Activated T-cell treated with anti-CD3 and anti-CD28 coated beads for 48 hours (primary cell): ENCODE data around the gene CPEB2.
A peak's percentile ranks its signal among the peaks of the same experiment; 100 is the strongest.

ENCODE experiments used
- DNase-seq: peaks from one replicate; pipeline ENCODE4 v3.0.0-alpha.2; 2020; ENCODE audit warnings: low read depth

Gene CPEB2

DNA sequence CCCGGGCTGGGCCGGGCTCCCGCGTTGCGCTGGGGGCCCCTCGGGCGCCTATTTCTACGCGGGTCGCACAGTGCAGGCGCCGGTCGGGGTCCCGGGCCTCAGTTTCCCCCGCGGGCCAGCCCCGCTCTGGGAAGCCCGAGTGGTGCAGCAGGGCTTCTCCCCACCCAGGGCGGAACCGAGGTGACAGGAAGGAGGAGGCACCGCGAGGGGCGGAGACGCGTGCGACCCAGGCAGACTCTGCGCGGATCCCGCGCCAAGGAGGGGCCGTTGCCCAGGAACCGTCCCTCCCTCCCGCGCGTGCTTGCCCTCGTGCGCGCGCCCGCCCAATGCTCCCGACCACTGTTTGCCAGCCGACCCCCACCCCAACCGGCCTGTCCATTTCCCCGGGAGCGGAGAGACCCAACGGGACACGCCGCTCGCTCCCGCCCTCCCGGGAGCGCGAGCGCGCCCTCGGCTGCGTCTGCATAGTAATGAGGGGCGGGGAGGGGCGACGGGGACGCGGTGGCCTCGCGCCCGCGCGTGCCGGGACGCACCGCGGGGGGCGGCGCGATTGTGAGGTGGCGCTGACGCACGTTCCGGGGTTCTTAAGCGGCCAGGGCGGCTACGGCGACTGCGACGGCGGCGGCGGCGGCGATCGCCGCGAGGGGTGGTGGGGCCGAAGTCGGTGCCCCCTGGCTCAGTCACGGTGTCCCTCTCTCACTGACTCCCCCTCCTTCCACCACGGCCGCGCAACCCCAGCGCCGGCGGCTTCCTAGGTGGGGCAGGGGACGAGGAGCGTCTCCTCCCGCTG, at the start of gene CPEB2:
Gene CPEB2, plus strand, starts transcription at position 613 of the 790 bp plus-strand sequence. CDS start 193 bp downstream, outside the sequence.
- DNase-seq = peak; percentile 91

DNA sequence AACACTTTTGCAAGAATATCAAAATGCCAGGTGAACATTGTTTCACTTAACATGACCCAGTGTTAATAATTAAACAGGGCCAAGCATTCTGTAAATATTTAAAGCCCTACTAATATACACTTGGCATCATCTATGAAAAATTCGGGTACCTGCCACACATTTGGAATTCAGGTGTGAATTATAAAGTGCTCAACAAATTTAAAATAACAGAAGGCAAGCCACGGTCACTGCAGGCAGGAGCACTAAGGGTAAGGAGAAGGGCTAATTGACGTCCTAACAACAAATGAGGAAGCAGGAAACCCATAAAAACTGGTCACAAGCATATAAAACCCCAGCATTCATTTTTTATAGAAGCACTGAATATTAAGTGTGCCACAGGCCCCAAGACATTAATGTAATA, 43.8 kb upstream of the CPEB2 start:
- no peak for DNase-seq

DNA sequence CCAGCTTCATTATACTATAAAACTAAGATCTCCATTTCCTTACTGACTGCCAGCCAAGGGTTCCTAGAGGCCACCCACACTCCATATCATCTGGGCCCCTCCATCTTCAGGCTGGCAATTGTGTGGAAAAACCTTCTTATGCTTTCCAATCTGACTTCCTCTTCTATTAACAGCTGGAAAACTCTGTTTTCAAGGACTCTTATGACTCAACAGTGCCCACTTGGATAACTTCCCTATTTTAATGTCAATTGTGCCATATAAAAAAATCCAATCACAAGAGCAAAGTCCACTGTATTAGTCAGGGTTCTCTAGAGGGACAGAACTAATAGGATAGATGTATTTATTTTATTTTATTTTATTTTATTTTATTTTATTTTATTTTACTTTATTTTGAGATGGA, 41.0 kb upstream of the CPEB2 start:
- DNase-seq = no peak

DNA sequence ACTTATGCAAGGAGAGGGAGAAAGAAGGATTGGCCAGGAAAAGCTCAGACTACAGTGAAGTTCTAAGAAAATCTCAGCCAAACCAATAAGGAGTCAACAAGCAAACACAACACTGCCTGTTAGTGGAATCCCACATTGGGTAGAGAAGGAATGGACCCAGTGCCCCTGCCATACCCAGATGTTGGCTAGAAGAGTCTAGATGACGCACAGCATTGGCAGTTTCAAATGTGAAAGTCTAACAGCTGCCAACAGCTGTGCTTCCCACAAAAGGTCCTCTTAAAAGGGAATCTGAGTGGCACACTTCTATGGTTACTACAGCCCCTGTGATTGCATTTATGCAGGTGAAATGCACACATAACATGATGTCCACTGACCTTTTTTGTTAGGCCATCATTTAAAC, 37.2 kb upstream of the CPEB2 start:
- DNase-seq = no peak

DNA sequence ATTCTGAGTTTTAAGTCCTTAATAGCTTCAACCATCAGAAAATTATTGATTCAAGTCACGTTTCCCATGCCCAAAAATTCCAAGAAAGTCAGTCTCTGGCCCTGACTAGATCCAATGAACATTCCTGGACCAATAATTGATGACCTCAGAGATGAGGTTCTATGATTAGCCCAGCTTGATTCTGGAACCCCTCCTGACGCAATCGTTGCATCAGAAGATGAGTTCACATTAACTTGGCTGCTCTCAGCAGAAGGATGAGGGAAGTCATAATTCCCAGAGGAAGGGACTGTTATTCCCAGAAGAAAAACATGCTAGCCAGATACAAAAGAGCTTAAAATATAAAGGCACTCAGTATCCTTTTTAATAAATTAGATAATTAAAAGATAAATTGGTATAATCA, 34.3 kb upstream of the CPEB2 start:
- no peak for DNase-seq

DNA sequence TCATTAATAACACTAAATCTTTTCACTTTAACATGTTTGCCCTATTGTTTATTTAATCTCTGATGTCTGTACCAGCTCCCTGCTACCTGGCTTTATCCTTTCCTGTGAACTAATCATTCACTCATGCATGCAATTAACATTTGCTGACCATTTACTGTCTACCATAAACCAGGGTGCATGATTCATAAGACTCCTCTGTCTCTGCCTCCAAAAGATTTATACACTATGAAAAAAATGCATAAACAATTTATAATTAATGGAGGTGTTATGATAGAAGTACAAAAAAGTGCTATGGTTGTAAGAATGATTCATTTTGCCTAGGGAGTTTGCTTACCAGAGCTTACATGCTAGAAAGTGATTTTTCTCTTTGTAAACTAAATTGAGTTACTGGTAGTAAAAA, 24.5 kb upstream of the CPEB2 start:
- DNase-seq = no peak

DNA sequence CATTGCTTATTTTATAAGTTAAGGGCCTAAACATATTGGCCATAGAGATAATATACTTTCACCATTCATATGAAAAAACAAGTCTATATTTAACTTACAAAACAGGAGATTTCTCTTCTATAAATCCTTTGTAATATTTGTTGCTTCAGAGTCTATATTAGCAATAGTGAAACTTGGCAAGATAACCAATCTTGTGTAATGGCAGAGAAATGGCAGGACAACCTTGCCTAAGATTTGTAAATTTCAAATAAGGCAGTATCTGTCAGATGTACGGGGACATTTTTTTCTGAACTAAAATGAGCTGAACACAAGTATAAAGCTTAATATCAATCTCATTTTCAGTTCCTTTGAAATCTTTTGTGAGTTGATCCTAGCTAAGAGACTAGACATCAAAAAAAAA, 17.8 kb upstream of the CPEB2 start:
- DNase-seq = no peak

DNA sequence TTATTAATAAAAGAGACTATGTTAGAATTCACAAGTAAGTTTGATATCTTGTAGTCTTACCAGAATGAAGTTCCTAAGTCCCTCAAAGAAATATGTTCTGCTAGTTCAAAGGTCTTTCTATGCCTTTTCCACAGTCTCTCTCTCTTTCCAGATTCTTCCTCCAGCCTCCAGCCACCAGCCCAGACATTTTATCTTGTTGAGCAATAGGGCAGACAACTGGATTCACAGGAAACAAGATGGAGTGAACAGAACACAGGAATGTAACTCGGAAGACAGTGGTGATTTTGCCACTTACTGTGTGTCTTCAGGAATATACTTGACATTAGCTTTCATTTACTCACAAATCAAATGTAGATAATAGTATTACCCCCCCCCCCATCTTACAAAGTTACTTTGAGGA, 17.1 kb upstream of the CPEB2 start:
- no peak for DNase-seq

DNA sequence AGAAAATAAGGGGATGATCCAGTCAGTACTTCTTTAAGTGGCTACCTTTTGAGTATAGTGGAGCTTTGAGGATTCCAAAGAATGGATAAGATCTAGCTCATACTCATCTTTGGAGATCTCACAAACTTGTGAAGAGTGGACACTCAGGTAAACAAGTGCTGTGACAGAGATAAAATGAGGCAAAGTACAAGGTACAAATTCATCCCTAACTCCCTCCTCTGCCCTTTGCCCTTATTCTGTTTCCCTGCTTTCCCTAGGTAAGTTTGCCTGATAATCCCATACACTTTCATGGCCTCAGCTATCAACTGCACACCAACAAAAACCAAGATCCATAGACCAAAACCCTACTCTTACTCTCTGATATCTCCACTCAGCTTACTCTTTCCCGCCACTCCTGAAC, 16.4 kb upstream of the CPEB2 start:
- no peak for DNase-seq

DNA sequence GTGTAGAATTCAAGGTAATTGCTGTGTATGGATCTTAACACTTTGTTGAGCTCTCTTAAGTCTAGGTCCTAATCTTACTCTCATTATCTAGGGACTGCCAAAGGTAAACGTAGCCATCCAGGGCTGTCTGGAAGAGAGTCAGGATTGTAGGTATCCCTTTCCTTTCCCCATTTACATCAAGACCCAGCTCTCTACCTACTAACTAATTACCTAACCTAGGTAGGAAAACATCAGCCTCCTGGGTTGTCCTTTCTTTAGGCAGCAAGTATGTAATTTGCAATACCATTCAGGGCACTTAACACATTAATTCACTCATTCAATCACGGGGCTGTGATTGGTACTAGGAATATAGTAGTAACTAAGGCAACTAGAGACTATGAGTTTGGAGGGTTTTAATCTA, 15.2 kb upstream of the CPEB2 start:
- DNase-seq = no peak

DNA sequence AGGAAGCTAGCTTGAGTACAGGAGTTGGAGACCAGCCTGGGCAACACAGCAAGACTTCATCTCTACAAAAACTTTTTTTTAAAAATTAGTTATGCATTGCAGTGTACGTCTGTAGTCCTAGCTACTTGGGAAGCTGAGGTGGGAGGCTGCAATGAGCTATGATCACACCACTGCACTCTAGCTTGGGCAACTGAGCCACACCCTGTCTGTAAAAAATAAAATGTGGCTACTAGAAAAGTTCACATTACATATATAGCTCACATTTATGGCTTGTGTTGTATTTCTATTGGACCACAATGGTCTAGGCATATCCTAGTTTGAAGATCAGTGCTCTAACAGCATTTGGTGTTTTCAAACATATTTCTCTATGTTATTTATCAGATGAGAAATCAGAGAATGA, 11.8 kb upstream of the CPEB2 start:
- DNase-seq = no peak

DNA sequence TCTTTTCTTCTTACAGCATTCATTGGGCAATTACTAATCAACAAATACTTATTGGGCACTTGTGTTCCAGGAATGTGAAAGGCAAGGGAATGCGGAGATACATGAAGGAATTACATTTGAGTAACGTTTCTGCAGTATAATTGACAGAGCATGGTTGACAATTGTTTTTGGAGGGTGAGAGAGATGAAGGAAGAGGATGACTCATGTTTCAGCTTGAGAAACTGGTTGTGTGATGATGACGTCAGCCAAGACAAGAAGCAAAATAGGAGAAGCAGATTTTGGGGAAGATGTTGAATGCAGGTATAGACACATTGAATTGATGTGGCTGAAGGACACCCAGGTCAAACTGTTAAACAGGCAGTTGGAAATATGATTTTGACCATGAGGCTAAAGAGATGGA, 8.0 kb upstream of the CPEB2 start:
- no peak for DNase-seq

DNA sequence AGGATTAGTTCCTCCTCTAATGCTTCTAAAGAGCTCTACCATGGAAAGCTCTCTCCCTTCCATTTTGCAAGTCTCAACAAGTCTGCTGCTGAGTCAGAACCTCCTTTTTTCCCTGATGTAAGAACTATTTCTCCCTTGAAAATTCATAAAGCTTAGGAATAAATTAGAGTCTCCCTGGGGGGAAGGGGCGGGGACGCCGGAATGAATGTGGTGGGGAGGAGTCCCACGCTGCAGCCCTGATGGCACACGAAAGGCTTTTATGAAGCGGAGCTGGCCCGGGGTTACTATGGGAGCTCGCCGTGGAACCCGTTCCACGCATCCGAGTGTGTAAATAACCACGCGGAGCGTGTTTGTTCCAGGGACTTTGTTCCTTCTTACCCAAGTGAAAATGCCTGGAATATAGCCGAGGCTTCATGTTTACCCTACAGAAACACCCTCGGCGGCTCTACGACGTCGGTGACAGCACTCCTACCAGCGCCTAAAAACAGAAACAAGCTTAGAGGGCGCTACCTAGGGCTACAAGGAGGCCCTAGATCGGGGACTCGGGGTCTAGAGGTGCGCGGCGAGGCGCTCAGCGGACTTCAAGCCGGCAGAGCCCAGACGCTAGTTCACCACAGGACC, 923 bp upstream of the CPEB2 start:
- peak; percentile 18 for DNase-seq

DNA sequence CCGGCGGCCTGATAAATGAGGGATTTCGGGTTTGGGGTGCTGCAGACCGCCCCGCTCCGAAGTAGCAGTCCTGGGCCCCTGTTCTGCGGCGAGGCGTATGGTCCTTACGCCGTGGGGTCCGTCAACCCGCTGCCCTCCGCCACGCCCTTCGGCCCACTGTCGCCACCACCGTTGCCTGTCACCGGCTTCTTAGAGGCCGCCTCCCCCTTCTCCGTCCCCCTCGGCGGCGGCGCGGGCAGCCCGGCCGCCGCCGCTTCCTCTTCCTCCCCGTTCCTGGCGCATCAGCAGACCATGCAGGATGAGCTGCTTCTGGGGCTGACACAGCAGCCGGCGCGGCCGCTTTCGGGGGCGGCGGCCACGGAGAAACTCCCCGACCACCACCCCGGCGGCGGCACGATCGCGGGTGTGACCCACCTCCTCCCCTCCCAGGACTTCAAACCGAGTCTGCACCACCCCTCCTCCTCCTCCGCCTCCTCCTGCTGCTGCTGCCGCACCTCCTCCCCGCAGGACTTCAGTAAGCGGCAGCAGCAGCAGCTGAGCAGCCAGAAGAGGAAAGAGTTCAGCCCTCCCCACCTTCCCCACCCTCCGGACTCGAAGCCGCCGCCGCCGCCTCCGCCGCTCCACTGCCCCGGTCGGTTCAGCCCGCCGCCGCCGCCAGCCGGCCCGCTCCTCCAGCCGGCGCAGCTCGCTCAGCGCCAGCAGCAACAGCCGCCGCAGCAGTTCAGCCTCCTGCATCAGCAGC, 549 bp downstream of the CPEB2 start:
- DNase-seq = peak; percentile 60

DNA sequence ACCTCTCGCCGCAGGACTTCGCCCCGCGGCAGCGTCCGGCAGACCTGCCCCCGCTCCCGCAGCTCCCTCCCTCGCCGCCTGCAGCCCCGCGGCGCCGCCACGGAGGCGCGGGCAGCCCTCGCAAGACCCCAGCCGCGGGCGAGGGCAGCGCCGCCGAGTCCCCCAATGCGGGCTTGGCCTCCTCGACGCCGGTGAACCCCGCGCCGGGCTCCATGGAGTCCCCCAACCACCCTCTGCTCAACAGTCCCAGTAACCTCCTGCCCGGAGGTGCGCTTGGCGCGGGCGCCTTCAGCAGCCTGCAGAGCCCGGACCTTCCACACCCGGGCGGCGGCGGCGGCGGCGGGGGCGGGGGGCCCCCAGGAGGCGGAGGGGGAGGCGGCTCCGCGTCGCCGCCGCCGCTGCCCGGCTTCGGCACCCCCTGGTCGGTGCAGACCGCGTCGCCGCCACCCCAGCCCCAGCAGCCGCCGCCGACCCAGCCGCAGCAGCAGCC, 1.2 kb downstream of the CPEB2 start:
- peak; percentile 49 for DNase-seq

DNA sequence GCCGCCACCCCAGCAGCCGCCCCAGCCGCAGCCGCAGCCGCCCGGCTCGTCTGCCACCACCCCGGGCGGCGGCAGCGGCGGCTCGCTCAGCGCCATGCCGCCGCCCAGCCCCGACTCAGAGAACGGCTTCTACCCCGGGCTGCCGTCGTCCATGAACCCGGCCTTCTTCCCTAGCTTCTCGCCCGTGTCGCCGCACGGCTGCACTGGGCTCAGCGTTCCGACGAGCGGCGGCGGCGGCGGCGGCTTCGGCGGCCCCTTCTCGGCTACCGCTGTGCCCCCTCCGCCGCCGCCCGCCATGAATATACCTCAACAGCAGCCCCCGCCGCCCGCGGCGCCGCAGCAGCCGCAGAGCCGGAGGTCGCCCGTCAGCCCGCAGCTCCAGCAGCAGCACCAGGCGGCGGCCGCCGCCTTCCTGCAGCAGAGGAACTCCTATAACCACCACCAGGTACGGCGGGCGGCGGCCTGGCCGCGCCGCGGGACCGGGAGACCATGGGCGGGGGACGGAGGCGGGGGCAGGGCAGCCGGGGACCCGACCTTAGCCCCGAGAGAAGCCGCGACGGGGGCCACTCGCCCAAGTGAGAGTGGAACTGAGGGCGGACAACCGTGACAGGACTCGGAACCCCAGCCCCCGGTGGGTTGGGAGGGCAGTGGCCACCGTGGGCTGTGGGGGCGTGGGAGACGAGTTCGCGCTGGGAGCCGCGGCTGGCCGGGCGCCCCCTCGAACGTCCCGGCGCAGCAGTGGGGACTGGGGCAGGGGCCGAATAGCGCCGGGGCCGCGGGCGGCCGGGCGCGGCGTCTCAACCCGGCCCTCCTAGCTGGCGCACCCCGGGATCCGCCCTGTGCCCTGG, 1.8 kb downstream of the CPEB2 start:
- DNase-seq = peak; percentile 38

DNA sequence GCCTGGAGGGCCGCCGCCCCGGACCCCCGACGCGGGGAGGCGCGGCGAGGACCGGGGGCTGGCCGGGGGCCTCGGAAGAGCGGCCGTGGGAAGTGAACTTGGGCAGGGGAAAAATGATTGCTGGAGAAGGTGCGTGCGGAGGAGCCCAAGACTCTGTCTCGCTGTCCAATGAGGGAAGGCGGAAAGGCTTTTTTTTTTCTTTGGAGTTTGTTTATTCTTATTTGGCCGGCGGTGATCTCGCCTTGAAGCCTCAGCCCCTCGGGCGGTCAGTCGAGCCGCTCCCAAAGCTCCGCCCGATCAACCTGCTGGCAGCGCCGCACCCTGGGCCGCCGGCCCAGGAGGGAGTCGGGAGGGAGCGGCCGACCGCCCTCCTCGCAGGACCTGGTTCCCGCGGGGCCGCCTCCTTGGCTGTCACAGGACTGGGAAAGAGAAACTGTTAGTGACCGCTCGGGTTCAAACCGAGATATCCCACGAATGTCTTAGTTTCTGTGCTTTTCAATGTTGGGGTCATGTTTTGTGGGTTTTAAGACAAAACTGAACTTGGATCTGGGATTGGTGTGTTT, 2.5 kb downstream of the CPEB2 start:
- peak; percentile 32 for DNase-seq

DNA sequence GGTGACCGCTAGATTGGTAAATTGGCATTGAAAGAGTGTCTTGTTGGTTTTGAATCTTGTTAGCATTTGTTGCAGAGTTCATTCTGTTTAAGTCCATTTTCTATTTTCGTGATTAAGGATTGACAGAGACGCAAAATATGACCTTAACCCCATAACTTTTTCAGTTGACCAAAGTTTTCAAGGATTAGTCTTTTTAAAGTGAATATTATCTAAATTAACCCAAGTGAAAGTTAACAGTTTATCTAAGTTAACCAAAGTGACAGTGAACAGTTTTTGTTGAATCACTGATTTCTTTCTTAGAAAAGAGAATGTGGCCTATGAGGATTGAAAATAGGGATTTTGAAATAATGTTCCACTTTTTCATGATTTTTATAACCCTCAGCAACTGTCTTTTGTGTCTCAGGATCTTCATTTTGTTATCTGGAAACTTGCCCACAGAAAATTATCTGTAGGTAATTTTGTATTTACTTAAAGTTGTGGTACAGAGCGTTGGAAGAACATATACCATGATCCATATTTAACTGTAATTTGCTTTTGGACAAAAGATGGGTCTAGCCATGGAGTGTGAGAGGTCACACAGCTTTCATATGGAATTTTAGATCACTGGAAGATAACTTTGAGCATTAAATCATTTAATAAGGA, 3.3 kb downstream of the CPEB2 start:
- DNase-seq = no peak

DNA sequence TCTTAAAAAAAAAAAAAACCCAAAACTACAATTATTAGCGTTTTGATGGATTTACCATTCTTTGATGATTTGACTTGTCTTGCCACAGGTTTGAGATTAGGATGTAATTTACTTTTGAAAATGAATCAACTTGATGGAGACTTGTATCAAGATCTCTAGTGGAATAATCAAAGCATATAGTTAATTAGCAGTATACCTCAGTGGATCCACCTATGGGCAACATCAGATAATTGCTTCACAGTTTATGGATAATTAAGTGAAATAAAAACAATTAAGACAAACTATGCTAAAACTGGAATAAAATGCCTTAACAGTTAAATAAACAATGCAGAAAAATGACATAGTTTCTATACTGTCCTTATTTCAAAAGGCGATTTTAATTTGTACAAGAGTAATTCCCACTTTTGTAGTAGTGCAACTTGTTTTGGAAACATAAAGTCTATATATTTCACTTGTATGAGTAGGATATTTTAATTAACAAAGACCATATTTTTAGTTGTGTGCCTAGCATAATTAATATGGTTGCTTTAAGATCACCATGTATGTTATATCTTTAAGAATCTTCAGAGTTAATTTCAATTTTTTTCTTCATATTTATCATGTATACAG, 4.2 kb downstream of the CPEB2 start:
- no peak for DNase-seq

DNA sequence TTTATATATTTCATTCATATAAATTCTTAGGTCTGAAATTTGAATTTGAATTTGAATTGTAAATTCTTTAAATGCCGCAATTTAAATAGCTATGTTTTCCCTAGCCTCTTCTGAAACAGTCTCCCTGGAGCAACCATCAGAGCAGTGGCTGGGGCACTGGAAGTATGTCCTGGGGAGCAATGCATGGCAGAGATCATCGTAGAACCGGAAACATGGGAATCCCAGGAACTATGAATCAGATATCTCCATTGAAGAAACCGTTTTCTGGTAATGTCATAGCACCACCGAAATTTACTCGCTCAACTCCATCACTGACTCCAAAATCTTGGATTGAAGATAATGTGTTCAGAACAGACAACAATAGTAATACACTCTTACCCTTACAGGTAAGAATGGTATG, 4.9 kb downstream of the CPEB2 start:
- DNase-seq = no peak
